T-helper 2 cell treated with Interferon-gamma antibody and Interleukin-4, amounts not matched to agents 100 ng/mL and 5 ng/mL, for 36 hours (primary cell): ENCODE measurements around the gene RASAL3. TPM values are rescaled to one million over a fixed set of nuclear protein-coding genes. Genes with fewer than 3 reads are reported as not detected.
"Not testable (repeated sequence)": the region's sequence is repeated elsewhere in the genome, so short reads cannot be mapped to it uniquely, and the experiment has no call there.

ENCODE experiments used
- intact Hi-C: fragments of 100-400 bp; cut with micrococcal nuclease; formaldehyde crosslinking; loops from one replicate; pipeline ENCODE4 v1.15.1; 2023
- total RNA-seq: library from RNA; stranded (reverse); gene quantifications from 2 replicates; pipeline ENCODE4 v1.2.3, GENCODE V29; 2022

The RASAL3 gene
- total RNA-seq, 1 donor from 2014 or later: 133 TPM

- intact Hi-C loops: no loop called here
Measured at GRCh38 chr19:15421721-15422260, 42.6 kb downstream of the RASAL3 start.

- intact Hi-C loops: no loop called here
Measured at GRCh38 chr19:15421136-15421695, 43.1 kb downstream of the RASAL3 start.

- intact Hi-C loops: loop anchor here (1.0 to 2.0 kb wide), 9 partner anchors 13 to 294 kb away; partner anchors contain the start of genes AKAP8 and BRD4
Measured at GRCh38 chr19:15419413-15420025, 44.8 kb downstream of the RASAL3 start.

GRCh38 chr19:15418579-15419412, 45.5 kb downstream of the RASAL3 start, which contains the start of gene AKAP8L:
Gene AKAP8L (minus strand): TSS chr19:15418988. CDS start chr19:15418923, 65 bp downstream.
- intact Hi-C loops: loop anchor here (1.0 to 2.0 kb wide), 9 partner anchors 14 to 293 kb away; partner anchors contain the start of genes AKAP8 and BRD4

- intact Hi-C loops: loop anchor here (2.0 kb wide), 2 partner anchors 85 to 241 kb away; partner anchors contain the start of gene BRD4
Measured at GRCh38 chr19:15418231-15418578, 46.1 kb downstream of the RASAL3 start.

- intact Hi-C loops: loop anchor here (2.0 kb wide), 2 partner anchors 85 to 241 kb away; partner anchors contain the start of gene BRD4
Measured at GRCh38 chr19:15417699-15418098, 46.6 kb downstream of the RASAL3 start.

- intact Hi-C loops: no loop called here
Measured at GRCh38 chr19:15412832-15413231, 51.5 kb downstream of the RASAL3 start.

GRCh38 chr19:15411351-15411750, 53.0 kb downstream of the RASAL3 start:
- intact Hi-C loops: not testable (repeated sequence)

GRCh38 chr19:15404780-15405211, 59.5 kb downstream of the RASAL3 start:
- intact Hi-C loops: no loop called here

- intact Hi-C loops: no loop called here
Measured at GRCh38 chr19:15404097-15404779, 60.1 kb downstream of the RASAL3 start.

GRCh38 chr19:15403151-15403531, 61.2 kb downstream of the RASAL3 start:
- intact Hi-C loops: no loop called here

GRCh38 chr19:15402411-15403150, 61.8 kb downstream of the RASAL3 start:
- intact Hi-C loops: no loop called here

Other genes starting within 250 kb of the RASAL3 start
- 0.11 TPM in 1 of 2 replicates, not detected in the other for gene EPHX3, start 232.1 kb downstream of the RASAL3 start, total RNA-seq
- gene BRD4, start 132.0 kb downstream of the RASAL3 start, total RNA-seq: 115 and 117 TPM in 2 replicates
- gene AKAP8, start 84.8 kb downstream of the RASAL3 start, total RNA-seq: 57.8 and 60.9 TPM in 2 replicates
- 76.6 and 78.7 TPM in 2 replicates for gene AKAP8L, start 45.6 kb downstream of the RASAL3 start, total RNA-seq
- 27.3 and 30.7 TPM in 2 replicates for gene WIZ, start 14.6 kb downstream of the RASAL3 start, total RNA-seq
- not detected in 2 replicates for gene PGLYRP2, start 15.0 kb upstream of the RASAL3 start, total RNA-seq
- gene CYP4F22, start 44.0 kb upstream of the RASAL3 start, total RNA-seq: 0.34 and 0.55 TPM in 2 replicates
- gene CYP4F8, start 150.7 kb upstream of the RASAL3 start, total RNA-seq: not detected in 2 replicates
- 0.18 and 0.32 TPM in 2 replicates for gene CYP4F3, start 176.4 kb upstream of the RASAL3 start, total RNA-seq
- gene CYP4F12, start 208.5 kb upstream of the RASAL3 start, total RNA-seq: not detected in 2 replicates